Measurements from ENCODE around the gene EFNB3. TPM values are rescaled to one million over a fixed set of nuclear protein-coding genes. Genes with fewer than 3 reads are reported as not detected.

The EFNB3 gene
- total and polyA plus RNA-seq, 7 experiments from 2014 or later = not detected

GRCh38 chr17:7744416-7744815 is 39.4 kb downstream of the EFNB3 start:
- no peak for ATAC-seq
- H3K9me3 Mint-ChIP-seq = peaks cover 0 to 1% (median 0%) of the 10 kb centered on the region in 11 donors
- CTCF ChIA-PET = interaction anchor here (0.7 to 2.0 kb wide), 9 partner anchors 51 to 317 kb away, joined by 3 to 9 read pairs (median 4); no protein-coding TSS in a partner anchor

DNA sequence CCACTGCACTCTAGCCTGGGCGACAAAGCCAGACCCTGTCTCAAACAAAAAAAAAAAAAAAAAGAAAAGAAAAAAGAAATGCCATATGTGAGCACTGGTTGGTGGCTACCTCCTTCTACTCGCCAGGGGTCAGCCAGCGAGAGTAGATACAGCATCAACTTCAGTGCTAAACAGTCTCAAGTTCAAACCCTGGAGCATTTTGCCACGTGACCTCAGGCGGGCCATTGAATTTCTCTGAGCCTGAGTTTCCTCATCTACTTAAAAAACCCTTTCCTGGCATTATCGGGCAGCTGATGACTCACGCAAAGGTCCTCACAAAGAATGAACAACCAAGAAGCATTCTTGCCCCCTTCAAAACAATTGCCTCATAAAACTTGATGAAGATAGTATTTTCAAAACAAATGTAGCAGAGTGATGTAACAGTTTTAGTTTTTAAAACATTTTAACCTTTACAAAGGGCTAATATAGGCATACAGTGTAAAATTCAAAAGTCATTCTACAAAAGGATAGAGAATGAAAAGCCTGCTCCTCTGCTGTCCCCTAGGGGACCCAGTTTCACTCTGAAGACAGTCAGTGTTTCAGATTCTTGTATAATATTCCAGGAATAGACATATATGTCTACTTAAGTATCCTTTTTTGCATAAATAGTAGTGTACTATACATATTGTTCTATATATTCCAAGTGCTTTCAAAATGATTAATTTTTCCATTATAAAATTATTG is 40.9 kb downstream of the EFNB3 start:
- Mint-ChIP-seq H3K36me3 (no peaks in the 10 kb centered on the region), H3K27me3 (peaks cover 2 to 18% (median 10%) of the 10 kb centered on the region in 5 donors), H3K4me1 (peaks cover 0 to 2% (median 0%) of the 10 kb centered on the region in 7 donors), H3K4me3 (no peak overlapping the region), H3K27ac (no peak overlapping the region), H3K9me3 (peaks cover 0 to 1% (median 0%) of the 10 kb centered on the region in 11 donors)
- no peak overlapping the region for H3K27ac ChIP-seq (ENCODE audit: low read depth, low read length)
- H3K4me3 ChIP-seq (ENCODE audit: low read length) = no peak overlapping the region
- intact Hi-C loops (cut with micrococcal nuclease) = loop anchor here in 1 of 2 donors (10.0 kb wide), 1 partner anchor 79 kb away; no protein-coding TSS in a partner anchor
- H3K9me3 ChIP-seq (ENCODE audit: control insufficient read depth in 2 of 3, low read length in 3 of 3) = no peaks in the 10 kb centered on the region
- no peaks in the 10 kb centered on the region for H3K27me3 ChIP-seq (ENCODE audit: control insufficient read depth in 2 of 2, insufficient read depth in 2 of 2, low read length in 2 of 2)
- POLR2A ChIA-PET = no interaction called here
- DNase-seq = no peak
- ATAC-seq = no peak
- no peaks in the 10 kb centered on the region for H3K4me1 ChIP-seq (ENCODE audit: control insufficient read depth in 2 of 2, insufficient read depth in 2 of 2, low read length in 2 of 2)
- no peaks in the 10 kb centered on the region for H3K36me3 ChIP-seq (ENCODE audit: control insufficient read depth in 2 of 3, insufficient read depth in 3 of 3, low read length in 3 of 3)
- CTCF ChIA-PET = no interaction called here

More at GRCh38 chr17:7744416-7744815, 39.4 kb downstream of the EFNB3 start:
- Mint-ChIP-seq H3K27ac (no peak overlapping the region), H3K27me3 (peaks cover 7 to 24% (median 21%) of the 10 kb centered on the region in 5 donors), H3K4me3 (no peak overlapping the region), H3K36me3 (no peaks in the 10 kb centered on the region), H3K4me1 (peaks cover 0 to 6% (median 0%) of the 10 kb centered on the region in 7 donors)
- DNase-seq = no peak
- Histone ChIP-seq H3K9me3 (ENCODE audit: control insufficient read depth in 2 of 3, low read length in 3 of 3) (no peaks in the 10 kb centered on the region), H3K4me3 (ENCODE audit: low read length) (no peak overlapping the region), H3K36me3 (ENCODE audit: control insufficient read depth in 2 of 3, insufficient read depth in 3 of 3, low read length in 3 of 3) (no peaks in the 10 kb centered on the region), H3K4me1 (ENCODE audit: control insufficient read depth in 2 of 2, insufficient read depth in 2 of 2, low read length in 2 of 2) (no peaks in the 10 kb centered on the region), H3K27ac (ENCODE audit: low read depth, low read length) (no peak overlapping the region), H3K27me3 (ENCODE audit: control insufficient read depth in 2 of 2, insufficient read depth in 2 of 2, low read length in 2 of 2) (no peaks in the 10 kb centered on the region)
- POLR2A ChIA-PET = no interaction called here
- intact Hi-C loops (cut with micrococcal nuclease) = loop anchor here in 1 of 2 donors (10.0 kb wide), 1 partner anchor 80 kb away; no protein-coding TSS in a partner anchor

GRCh38 chr17:7747635-7748071 is 42.7 kb downstream of the EFNB3 start:
- no peaks in the 10 kb centered on the region for H3K4me1 Mint-ChIP-seq
- H3K9me3 ChIP-seq (ENCODE audit: control insufficient read depth in 2 of 3, low read length in 3 of 3) = no peaks in the 10 kb centered on the region
- intact Hi-C loops (cut with micrococcal nuclease) = loop anchor here in 1 of 2 donors (10.0 kb wide), 1 partner anchor 77 kb away; no protein-coding TSS in a partner anchor
- H3K36me3 ChIP-seq (ENCODE audit: control insufficient read depth in 2 of 3, insufficient read depth in 3 of 3, low read length in 3 of 3) = no peaks in the 10 kb centered on the region
- peaks cover 0 to 11% (median 0%) of the 10 kb centered on the region in 5 donors for H3K27me3 Mint-ChIP-seq
- no peak for ATAC-seq
- peaks cover 0 to 1% (median 0%) of the 10 kb centered on the region in 11 donors for H3K9me3 Mint-ChIP-seq
- no peak for DNase-seq
- H3K27ac Mint-ChIP-seq = no peak overlapping the region
- no peak overlapping the region for H3K4me3 Mint-ChIP-seq
- no peaks in the 10 kb centered on the region for H3K4me1 ChIP-seq (ENCODE audit: control insufficient read depth in 2 of 2, insufficient read depth in 2 of 2, low read length in 2 of 2)
- ChIA-PET CTCF (interaction anchor here (1.1 kb wide), 1 partner anchor 243 kb away, joined by 3 read pairs; no protein-coding TSS in a partner anchor), POLR2A (interaction anchor here (0.6 kb wide), 1 partner anchor 162 kb away, joined by 3 read pairs; no protein-coding TSS in a partner anchor)
- no peaks in the 10 kb centered on the region for H3K36me3 Mint-ChIP-seq
- no peak overlapping the region for H3K27ac ChIP-seq (ENCODE audit: low read depth, low read length)
- H3K27me3 ChIP-seq (ENCODE audit: control insufficient read depth in 2 of 2, insufficient read depth in 2 of 2, low read length in 2 of 2) = no peaks in the 10 kb centered on the region
- H3K4me3 ChIP-seq (ENCODE audit: low read length) = no peak overlapping the region

DNA sequence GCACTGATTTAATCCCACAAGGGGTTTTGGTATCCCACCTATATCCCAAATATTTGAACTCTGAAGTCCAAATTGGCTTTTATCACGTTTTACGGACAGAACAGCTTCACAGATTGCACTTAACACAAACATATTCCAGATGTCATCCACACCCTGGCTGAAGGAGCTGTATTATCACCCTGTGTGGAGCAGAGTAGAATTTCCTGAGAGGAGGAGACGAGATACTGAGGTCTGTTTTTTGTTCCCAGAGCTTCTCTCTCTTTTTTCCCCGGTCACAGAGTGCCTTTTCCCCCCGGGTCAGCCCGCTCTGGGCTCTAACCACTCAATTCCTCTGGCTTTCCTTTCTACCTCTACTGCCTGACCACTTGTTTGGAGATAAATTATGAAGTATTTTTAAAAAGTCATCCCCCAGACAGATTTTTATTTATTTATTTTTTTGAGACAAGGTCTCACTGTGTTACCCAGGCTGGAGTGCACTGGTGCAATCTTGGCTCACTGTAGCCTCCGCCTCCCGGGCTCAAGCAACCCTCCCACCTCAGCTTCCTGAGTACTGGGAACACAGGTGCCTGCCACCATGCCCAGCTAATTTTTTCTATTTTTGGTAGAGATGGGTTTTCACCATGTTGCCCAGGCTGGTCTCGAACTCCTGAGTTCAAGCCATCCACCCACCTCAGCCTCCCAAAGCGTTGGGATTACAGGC is 43.2 kb downstream of the EFNB3 start:
- ATAC-seq (no peak), DNase-seq (no peak)
- Mint-ChIP-seq H3K4me3 (no peak overlapping the region), H3K27ac (no peak overlapping the region), H3K36me3 (no peaks in the 10 kb centered on the region), H3K27me3 (peaks cover 0 to 15% (median 0%) of the 10 kb centered on the region in 5 donors), H3K9me3 (no peaks in the 10 kb centered on the region), H3K4me1 (no peaks in the 10 kb centered on the region)
- Histone ChIP-seq H3K9me3 (ENCODE audit: control insufficient read depth in 2 of 3, low read length in 3 of 3) (no peaks in the 10 kb centered on the region), H3K27me3 (ENCODE audit: control insufficient read depth in 2 of 2, insufficient read depth in 2 of 2, low read length in 2 of 2) (no peaks in the 10 kb centered on the region), H3K4me3 (ENCODE audit: low read length) (no peak overlapping the region), H3K27ac (ENCODE audit: low read depth, low read length) (no peak overlapping the region), H3K4me1 (ENCODE audit: control insufficient read depth in 2 of 2, insufficient read depth in 2 of 2, low read length in 2 of 2) (no peaks in the 10 kb centered on the region), H3K36me3 (ENCODE audit: control insufficient read depth in 2 of 3, insufficient read depth in 3 of 3, low read length in 3 of 3) (no peaks in the 10 kb centered on the region)
- ChIA-PET POLR2A (interaction anchor here (0.6 kb wide), 1 partner anchor 34 kb away, joined by 3 read pairs; no protein-coding TSS in a partner anchor), CTCF (interaction anchor here (1.1 kb wide), 1 partner anchor 242 kb away, joined by 3 read pairs; no protein-coding TSS in a partner anchor)
- intact Hi-C loops (cut with micrococcal nuclease) = loop anchor here in 1 of 2 donors (10.0 kb wide), 1 partner anchor 77 kb away; no protein-coding TSS in a partner anchor

GRCh38 chr17:7750321-7750821 is 45.4 kb downstream of the EFNB3 start:
- Mint-ChIP-seq H3K4me3 (no peak overlapping the region), H3K27ac (peak overlapping the region in 1 of 9 donors; percentile 4), H3K4me1 (peaks cover 0 to under 1% (median 0%) of the 10 kb centered on the region in 7 donors), H3K9me3 (no peaks in the 10 kb centered on the region), H3K27me3 (peaks cover 5 to 20% (median 5%) of the 10 kb centered on the region in 5 donors), H3K36me3 (no peaks in the 10 kb centered on the region)
- no peaks in the 10 kb centered on the region for H3K36me3 ChIP-seq (ENCODE audit: control insufficient read depth in 2 of 3, insufficient read depth in 3 of 3, low read length in 3 of 3)
- ChIA-PET CTCF (interaction anchor here (0.6 kb wide), 1 partner anchor 242 kb away, joined by 3 read pairs; no protein-coding TSS in a partner anchor), POLR2A (no interaction called here)
- no peaks in the 10 kb centered on the region for H3K9me3 ChIP-seq (ENCODE audit: control insufficient read depth in 2 of 3, low read length in 3 of 3)
- H3K27me3 ChIP-seq (ENCODE audit: control insufficient read depth in 2 of 2, insufficient read depth in 2 of 2, low read length in 2 of 2) = no peaks in the 10 kb centered on the region
- H3K4me3 ChIP-seq (ENCODE audit: low read length) = no peak overlapping the region
- ATAC-seq (no peak), DNase-seq (no peak)
- no peak overlapping the region for H3K27ac ChIP-seq (ENCODE audit: low read depth, low read length)
- intact Hi-C loops (cut with micrococcal nuclease) = no loop called here
- no peaks in the 10 kb centered on the region for H3K4me1 ChIP-seq (ENCODE audit: control insufficient read depth in 2 of 2, insufficient read depth in 2 of 2, low read length in 2 of 2)

DNA sequence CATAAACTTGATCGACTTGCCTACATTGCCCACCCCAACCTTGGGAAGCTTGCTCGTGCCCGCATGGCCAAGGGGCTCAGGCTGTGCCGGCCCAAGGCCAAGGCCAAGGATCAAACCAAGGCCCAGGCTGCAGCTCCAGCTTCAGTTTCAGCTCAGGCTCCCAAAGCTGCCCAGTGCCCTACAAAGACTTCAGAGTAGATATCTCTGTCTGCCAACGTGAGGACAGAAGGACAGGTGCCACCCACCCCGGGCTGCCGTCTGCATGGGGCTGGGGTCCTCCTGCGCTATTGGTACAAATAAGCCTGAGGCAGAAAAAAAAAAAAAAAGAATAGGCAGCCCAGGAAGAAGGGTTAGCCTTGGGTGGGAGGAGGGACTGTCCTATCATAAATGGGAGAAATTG is 49.7 kb downstream of the EFNB3 start:
- intact Hi-C loops (cut with micrococcal nuclease) = no loop called here
- no peak for ATAC-seq
- POLR2A ChIA-PET = no interaction called here

More for the DNA sequence above, 49.7 kb downstream of the EFNB3 start:
- Histone ChIP-seq H3K9me3 (ENCODE audit: control insufficient read depth in 2 of 3, low read length in 3 of 3) (no peaks in the 10 kb centered on the region), H3K36me3 (ENCODE audit: control insufficient read depth in 2 of 3, insufficient read depth in 3 of 3, low read length in 3 of 3) (no peaks in the 10 kb centered on the region), H3K27ac (ENCODE audit: low read depth, low read length) (no peak overlapping the region), H3K27me3 (ENCODE audit: control insufficient read depth in 2 of 2, insufficient read depth in 2 of 2, low read length in 2 of 2) (no peaks in the 10 kb centered on the region), H3K4me3 (ENCODE audit: low read length) (no peak overlapping the region), H3K4me1 (ENCODE audit: control insufficient read depth in 2 of 2, insufficient read depth in 2 of 2, low read length in 2 of 2) (no peaks in the 10 kb centered on the region)
- CTCF ChIA-PET = no interaction called here
- peaks cover 5 to 22% (median 6%) of the 10 kb centered on the region in 5 donors for H3K27me3 Mint-ChIP-seq
- no peaks in the 10 kb centered on the region for H3K36me3 Mint-ChIP-seq
- no peak overlapping the region for H3K4me3 Mint-ChIP-seq
- H3K9me3 Mint-ChIP-seq = no peaks in the 10 kb centered on the region
- H3K4me1 Mint-ChIP-seq = peaks cover 0 to 2% (median 0%) of the 10 kb centered on the region in 7 donors
- no peak overlapping the region for H3K27ac Mint-ChIP-seq
- DNase-seq = no peak

All from naive thymus-derived CD4-positive, alpha-beta T cell (primary cell).